Measurements from ENCODE around the gene ZNF775. TPM values are rescaled to one million over a fixed set of nuclear protein-coding genes. Genes with fewer than 3 reads are reported as not detected.

Gene ZNF775
- polyA plus RNA-seq, 1 donor (not counting 4 experiments of a cell fraction or from before 2014, with no cell fraction given) = 1.0 TPM

DNA sequence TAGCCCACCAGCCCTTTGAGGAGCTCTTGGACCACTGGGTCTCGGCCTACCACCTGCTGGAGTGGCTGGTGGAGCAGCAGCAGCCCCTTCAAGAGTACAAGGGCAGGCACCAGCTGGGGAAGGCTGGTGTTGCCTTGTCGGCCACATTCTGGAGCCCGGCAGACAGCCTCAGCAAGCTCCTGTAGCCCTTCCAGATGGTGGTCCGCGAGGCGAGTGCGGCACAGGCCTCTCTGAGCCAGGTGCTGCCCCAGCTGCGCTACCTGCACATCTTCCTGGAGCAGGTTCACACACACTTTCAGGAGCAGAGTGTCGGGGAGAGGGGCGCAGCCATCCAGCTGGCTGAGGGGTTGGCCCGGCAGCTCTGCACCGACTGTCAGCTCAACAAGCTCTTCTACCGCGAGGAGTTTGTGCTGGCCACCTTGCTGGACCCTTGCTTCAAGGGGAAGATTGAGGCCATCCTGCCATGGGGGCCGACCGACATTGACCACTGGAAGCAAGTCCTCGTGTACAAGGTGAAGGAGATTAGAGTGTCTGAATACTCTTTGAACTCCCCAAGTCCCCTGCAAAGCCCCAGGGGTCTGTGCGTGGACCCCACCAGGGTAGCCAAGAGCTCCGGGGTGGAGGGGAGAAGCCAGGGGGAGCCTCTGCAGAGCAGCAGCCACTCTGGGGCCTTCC lies 48.8 kb upstream of the ZNF775 start:
- H3K9ac ChIP-seq (ENCODE audit: control insufficient read depth, extremely low read depth, insufficient read depth, low read length) = no peak overlapping the region
- TF ChIP-seq, protein P1, sequence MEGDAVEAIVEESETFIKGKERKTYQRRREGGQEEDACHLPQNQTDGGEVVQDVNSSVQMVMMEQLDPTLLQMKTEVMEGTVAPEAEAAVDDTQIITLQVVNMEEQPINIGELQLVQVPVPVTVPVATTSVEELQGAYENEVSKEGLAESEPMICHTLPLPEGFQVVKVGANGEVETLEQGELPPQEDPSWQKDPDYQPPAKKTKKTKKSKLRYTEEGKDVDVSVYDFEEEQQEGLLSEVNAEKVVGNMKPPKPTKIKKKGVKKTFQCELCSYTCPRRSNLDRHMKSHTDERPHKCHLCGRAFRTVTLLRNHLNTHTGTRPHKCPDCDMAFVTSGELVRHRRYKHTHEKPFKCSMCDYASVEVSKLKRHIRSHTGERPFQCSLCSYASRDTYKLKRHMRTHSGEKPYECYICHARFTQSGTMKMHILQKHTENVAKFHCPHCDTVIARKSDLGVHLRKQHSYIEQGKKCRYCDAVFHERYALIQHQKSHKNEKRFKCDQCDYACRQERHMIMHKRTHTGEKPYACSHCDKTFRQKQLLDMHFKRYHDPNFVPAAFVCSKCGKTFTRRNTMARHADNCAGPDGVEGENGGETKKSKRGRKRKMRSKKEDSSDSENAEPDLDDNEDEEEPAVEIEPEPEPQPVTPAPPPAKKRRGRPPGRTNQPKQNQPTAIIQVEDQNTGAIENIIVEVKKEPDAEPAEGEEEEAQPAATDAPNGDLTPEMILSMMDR (optimal IDR thresholded peaks at IDR 0.05 in 1 of 3, IDR thresholded peaks at IDR 0.05 in 1 of 3, conservative IDR thresholded peaks at IDR 0.05 in 1 of 3; ENCODE audit: extremely low read depth in 1 of 3, insufficient read depth in 2 of 3, low read length in 3 of 3) = no peak
- TF ChIP-seq EZH2 (IDR thresholded peaks at IDR 0.05; ENCODE audit: low read length) = no peak
- no peak overlapping the region for H2AFZ ChIP-seq (ENCODE audit: control insufficient read depth, low read length)
- H3K79me2 ChIP-seq (ENCODE audit: control insufficient read depth, insufficient read depth, low read length) = no peaks in the 10 kb centered on the region
- no peaks in the 10 kb centered on the region for H3K36me3 ChIP-seq (ENCODE audit: control insufficient read depth in 2 of 2, extremely low read depth in 1 of 2, insufficient read depth in 2 of 2, low read length in 2 of 2)
- H3K9me1 ChIP-seq (ENCODE audit: control insufficient read depth, extremely low read depth, insufficient read depth, low read length) = no peaks in the 10 kb centered on the region
- H3K4me1 ChIP-seq (ENCODE audit: control insufficient read depth, extremely low read depth, insufficient read depth, low read length) = no peaks in the 10 kb centered on the region
- DNase-seq (ENCODE audit: low read depth, low spot score) (no peak), FAIRE-seq (no peak)
- H3K9me3 ChIP-seq (ENCODE audit: control insufficient read depth, low read depth, low read length) = no peaks in the 10 kb centered on the region
- H3K27ac ChIP-seq (ENCODE audit: control insufficient read depth, insufficient read depth, low read length) = no peak overlapping the region
- no peaks in the 10 kb centered on the region for H3K27me3 ChIP-seq (ENCODE audit: control insufficient read depth, extremely low read depth, insufficient read depth, low read length)
- H3K4me3 ChIP-seq (ENCODE audit: control insufficient read depth in 2 of 3, extremely low read depth in 1 of 3, insufficient read depth in 2 of 3, low read depth in 1 of 3, low read length in 3 of 3) = no peak overlapping the region
- no peak overlapping the region for H3K4me2 ChIP-seq (ENCODE audit: control insufficient read depth, extremely low read depth, insufficient read depth, low read depth, low read length)
- dilution Hi-C loops (cut with MboI; ENCODE audit: extremely low pct_ligation_motif_present, low sequenced_read_pairs) = no loop called here
- no peaks in the 10 kb centered on the region for H4K20me1 ChIP-seq (ENCODE audit: control insufficient read depth, extremely low read depth, insufficient read depth, low read length)

DNA sequence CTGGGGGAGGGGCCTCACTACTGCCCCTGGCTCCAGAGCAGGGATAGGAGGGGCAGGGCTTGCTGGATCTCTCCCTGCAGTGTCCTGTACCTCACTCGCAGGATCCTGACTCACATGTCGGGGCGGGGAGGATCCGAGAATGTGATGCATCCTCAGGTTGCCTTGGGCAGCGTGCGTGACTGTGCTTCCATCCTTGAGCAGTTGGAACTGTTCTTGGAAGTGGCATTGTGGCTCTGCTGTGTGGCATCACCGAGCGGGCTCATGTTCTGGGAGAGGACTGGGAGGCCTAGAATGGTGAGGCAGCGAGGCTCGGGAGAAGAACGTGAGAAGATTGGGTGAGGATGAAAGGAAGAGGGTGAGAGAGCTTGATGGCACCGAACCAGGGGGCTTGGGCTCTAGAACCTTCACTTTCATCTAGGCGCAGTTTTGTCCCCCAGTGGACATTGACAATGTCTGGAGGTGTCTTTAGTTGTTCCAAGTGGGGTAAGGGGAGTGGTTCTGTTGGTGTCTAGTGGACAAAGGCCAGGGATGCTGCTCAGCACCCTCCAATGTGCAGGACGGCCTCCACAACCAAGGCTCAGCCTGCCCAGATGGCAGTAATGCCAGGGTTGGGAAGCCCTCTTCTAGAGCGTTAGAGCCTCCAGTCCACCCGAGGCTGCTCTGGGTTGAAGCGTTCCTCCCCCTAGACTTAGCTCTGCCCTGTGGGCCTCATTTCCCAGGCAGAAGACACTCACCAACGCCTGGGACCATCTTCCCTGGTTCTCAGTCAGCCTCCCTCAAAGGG lies 46.1 kb upstream of the ZNF775 start:
- Histone ChIP-seq H4K20me1 (ENCODE audit: control insufficient read depth, extremely low read depth, insufficient read depth, low read length) (no peaks in the 10 kb centered on the region), H2AFZ (ENCODE audit: control insufficient read depth, low read length) (no peak overlapping the region), H3K36me3 (ENCODE audit: control insufficient read depth in 2 of 2, extremely low read depth in 1 of 2, insufficient read depth in 2 of 2, low read length in 2 of 2) (no peaks in the 10 kb centered on the region), H3K27me3 (ENCODE audit: control insufficient read depth, extremely low read depth, insufficient read depth, low read length) (no peaks in the 10 kb centered on the region), H3K4me3 (ENCODE audit: control insufficient read depth in 2 of 3, extremely low read depth in 1 of 3, insufficient read depth in 2 of 3, low read depth in 1 of 3, low read length in 3 of 3) (no peak overlapping the region), H3K4me2 (ENCODE audit: control insufficient read depth, extremely low read depth, insufficient read depth, low read depth, low read length) (no peak overlapping the region), H3K9me1 (ENCODE audit: control insufficient read depth, extremely low read depth, insufficient read depth, low read length) (no peaks in the 10 kb centered on the region), H3K9me3 (ENCODE audit: control insufficient read depth, low read depth, low read length) (no peaks in the 10 kb centered on the region), H3K27ac (ENCODE audit: control insufficient read depth, insufficient read depth, low read length) (no peak overlapping the region), H3K4me1 (ENCODE audit: control insufficient read depth, extremely low read depth, insufficient read depth, low read length) (no peaks in the 10 kb centered on the region), H3K79me2 (ENCODE audit: control insufficient read depth, insufficient read depth, low read length) (no peaks in the 10 kb centered on the region), H3K9ac (ENCODE audit: control insufficient read depth, extremely low read depth, insufficient read depth, low read length) (no peak overlapping the region)
- dilution Hi-C loops (cut with MboI; ENCODE audit: extremely low pct_ligation_motif_present, low sequenced_read_pairs) = no loop called here
- FAIRE-seq (no peak), DNase-seq (ENCODE audit: low read depth, low spot score) (no peak)
- TF ChIP-seq, protein P1 (optimal IDR thresholded peaks at IDR 0.05 in 1 of 3, IDR thresholded peaks at IDR 0.05 in 1 of 3, conservative IDR thresholded peaks at IDR 0.05 in 1 of 3; ENCODE audit: extremely low read depth in 1 of 3, insufficient read depth in 2 of 3, low read length in 3 of 3) = no peak
- TF ChIP-seq EZH2 (IDR thresholded peaks at IDR 0.05; ENCODE audit: low read length) = no peak

All from keratinocyte (primary cell).